Panc1 (cell line): ENCODE measurements around the gene C13orf42.

Experiments used
- POLR2AphosphoS5 ChIP-seq: IDR thresholded peaks from 2 replicates; pipeline ENCODE4 v1.6.1; 2012; ENCODE audit warnings: mild to moderate bottlenecking, low read depth, low read length, moderate library complexity
- TCF7L2 ChIP-seq: IDR thresholded peaks from 2 replicates; pipeline ENCODE4 v1.6.1; 2011; ENCODE audit warnings: mild to moderate bottlenecking, low read depth, low read length, inconsistent platforms
- TF ChIP-seq, protein P1 (sequence below): fragments of 450-650 bp; IDR thresholded peaks from 2 replicates; pipeline ENCODE4 v1.5.1; 2017; ENCODE audit warnings: mild to moderate bottlenecking
- TF ChIP-seq, protein P2 (sequence below), 2 experiments: IDR thresholded peaks; 2 replicates each; pipeline ENCODE4 v1.6.1; 2011 to 2012; ENCODE audit warnings: low read depth in 2 of 2, control low read depth in 1 of 2, low read length in 1 of 2, mild to moderate bottlenecking in 1 of 2, moderate library complexity in 1 of 2; ENCODE audit not compliant: insufficient read depth in 1 of 2

DNA sequence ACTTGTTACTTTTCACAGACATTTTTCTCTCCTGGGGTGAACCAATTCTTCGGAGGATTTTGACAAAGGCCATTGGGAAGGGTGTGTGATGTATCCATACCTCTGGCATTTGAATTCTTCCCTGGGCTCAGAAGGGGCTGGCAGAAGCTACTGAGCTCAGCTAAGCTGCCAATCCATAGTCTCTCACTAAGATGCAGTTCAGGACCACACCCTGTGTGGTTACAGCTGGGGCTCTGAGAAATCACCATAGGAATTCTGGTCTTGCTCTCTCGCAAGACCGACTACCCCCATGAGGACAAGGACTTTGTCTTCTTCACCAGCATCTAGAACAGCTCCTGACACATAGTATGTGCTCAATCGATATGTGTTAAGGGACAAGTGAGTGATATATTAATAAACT is 6.0 kb downstream of the C13orf42 start:
- TF ChIP-seq, protein P1, sequence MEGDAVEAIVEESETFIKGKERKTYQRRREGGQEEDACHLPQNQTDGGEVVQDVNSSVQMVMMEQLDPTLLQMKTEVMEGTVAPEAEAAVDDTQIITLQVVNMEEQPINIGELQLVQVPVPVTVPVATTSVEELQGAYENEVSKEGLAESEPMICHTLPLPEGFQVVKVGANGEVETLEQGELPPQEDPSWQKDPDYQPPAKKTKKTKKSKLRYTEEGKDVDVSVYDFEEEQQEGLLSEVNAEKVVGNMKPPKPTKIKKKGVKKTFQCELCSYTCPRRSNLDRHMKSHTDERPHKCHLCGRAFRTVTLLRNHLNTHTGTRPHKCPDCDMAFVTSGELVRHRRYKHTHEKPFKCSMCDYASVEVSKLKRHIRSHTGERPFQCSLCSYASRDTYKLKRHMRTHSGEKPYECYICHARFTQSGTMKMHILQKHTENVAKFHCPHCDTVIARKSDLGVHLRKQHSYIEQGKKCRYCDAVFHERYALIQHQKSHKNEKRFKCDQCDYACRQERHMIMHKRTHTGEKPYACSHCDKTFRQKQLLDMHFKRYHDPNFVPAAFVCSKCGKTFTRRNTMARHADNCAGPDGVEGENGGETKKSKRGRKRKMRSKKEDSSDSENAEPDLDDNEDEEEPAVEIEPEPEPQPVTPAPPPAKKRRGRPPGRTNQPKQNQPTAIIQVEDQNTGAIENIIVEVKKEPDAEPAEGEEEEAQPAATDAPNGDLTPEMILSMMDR = no peak
- TF ChIP-seq, protein P2, sequence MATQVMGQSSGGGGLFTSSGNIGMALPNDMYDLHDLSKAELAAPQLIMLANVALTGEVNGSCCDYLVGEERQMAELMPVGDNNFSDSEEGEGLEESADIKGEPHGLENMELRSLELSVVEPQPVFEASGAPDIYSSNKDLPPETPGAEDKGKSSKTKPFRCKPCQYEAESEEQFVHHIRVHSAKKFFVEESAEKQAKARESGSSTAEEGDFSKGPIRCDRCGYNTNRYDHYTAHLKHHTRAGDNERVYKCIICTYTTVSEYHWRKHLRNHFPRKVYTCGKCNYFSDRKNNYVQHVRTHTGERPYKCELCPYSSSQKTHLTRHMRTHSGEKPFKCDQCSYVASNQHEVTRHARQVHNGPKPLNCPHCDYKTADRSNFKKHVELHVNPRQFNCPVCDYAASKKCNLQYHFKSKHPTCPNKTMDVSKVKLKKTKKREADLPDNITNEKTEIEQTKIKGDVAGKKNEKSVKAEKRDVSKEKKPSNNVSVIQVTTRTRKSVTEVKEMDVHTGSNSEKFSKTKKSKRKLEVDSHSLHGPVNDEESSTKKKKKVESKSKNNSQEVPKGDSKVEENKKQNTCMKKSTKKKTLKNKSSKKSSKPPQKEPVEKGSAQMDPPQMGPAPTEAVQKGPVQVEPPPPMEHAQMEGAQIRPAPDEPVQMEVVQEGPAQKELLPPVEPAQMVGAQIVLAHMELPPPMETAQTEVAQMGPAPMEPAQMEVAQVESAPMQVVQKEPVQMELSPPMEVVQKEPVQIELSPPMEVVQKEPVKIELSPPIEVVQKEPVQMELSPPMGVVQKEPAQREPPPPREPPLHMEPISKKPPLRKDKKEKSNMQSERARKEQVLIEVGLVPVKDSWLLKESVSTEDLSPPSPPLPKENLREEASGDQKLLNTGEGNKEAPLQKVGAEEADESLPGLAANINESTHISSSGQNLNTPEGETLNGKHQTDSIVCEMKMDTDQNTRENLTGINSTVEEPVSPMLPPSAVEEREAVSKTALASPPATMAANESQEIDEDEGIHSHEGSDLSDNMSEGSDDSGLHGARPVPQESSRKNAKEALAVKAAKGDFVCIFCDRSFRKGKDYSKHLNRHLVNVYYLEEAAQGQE (IDR thresholded peaks at IDR 0.05; ENCODE audit: insufficient read depth in 1 of 2, low read depth in 2 of 2, low read length in 1 of 2) = no peak
- TF ChIP-seq POLR2AphosphoS5 (no peak), TCF7L2 (no peak)
